ENCODE data around the gene FLII. TPM values are rescaled to one million over a fixed set of nuclear protein-coding genes. Genes with fewer than 3 reads are reported as not detected.

FLII gene
- total and polyA plus RNA-seq, 2 of the 8 experiments (the other 6 are each of a cell fraction or from before 2014, with no cell fraction given), result 300 to 549 TPM

GRCh38 chr17:18234853-18235380 is 23.6 kb downstream of the FLII start (continued):
- TF ChIP-seq, protein P1, sequence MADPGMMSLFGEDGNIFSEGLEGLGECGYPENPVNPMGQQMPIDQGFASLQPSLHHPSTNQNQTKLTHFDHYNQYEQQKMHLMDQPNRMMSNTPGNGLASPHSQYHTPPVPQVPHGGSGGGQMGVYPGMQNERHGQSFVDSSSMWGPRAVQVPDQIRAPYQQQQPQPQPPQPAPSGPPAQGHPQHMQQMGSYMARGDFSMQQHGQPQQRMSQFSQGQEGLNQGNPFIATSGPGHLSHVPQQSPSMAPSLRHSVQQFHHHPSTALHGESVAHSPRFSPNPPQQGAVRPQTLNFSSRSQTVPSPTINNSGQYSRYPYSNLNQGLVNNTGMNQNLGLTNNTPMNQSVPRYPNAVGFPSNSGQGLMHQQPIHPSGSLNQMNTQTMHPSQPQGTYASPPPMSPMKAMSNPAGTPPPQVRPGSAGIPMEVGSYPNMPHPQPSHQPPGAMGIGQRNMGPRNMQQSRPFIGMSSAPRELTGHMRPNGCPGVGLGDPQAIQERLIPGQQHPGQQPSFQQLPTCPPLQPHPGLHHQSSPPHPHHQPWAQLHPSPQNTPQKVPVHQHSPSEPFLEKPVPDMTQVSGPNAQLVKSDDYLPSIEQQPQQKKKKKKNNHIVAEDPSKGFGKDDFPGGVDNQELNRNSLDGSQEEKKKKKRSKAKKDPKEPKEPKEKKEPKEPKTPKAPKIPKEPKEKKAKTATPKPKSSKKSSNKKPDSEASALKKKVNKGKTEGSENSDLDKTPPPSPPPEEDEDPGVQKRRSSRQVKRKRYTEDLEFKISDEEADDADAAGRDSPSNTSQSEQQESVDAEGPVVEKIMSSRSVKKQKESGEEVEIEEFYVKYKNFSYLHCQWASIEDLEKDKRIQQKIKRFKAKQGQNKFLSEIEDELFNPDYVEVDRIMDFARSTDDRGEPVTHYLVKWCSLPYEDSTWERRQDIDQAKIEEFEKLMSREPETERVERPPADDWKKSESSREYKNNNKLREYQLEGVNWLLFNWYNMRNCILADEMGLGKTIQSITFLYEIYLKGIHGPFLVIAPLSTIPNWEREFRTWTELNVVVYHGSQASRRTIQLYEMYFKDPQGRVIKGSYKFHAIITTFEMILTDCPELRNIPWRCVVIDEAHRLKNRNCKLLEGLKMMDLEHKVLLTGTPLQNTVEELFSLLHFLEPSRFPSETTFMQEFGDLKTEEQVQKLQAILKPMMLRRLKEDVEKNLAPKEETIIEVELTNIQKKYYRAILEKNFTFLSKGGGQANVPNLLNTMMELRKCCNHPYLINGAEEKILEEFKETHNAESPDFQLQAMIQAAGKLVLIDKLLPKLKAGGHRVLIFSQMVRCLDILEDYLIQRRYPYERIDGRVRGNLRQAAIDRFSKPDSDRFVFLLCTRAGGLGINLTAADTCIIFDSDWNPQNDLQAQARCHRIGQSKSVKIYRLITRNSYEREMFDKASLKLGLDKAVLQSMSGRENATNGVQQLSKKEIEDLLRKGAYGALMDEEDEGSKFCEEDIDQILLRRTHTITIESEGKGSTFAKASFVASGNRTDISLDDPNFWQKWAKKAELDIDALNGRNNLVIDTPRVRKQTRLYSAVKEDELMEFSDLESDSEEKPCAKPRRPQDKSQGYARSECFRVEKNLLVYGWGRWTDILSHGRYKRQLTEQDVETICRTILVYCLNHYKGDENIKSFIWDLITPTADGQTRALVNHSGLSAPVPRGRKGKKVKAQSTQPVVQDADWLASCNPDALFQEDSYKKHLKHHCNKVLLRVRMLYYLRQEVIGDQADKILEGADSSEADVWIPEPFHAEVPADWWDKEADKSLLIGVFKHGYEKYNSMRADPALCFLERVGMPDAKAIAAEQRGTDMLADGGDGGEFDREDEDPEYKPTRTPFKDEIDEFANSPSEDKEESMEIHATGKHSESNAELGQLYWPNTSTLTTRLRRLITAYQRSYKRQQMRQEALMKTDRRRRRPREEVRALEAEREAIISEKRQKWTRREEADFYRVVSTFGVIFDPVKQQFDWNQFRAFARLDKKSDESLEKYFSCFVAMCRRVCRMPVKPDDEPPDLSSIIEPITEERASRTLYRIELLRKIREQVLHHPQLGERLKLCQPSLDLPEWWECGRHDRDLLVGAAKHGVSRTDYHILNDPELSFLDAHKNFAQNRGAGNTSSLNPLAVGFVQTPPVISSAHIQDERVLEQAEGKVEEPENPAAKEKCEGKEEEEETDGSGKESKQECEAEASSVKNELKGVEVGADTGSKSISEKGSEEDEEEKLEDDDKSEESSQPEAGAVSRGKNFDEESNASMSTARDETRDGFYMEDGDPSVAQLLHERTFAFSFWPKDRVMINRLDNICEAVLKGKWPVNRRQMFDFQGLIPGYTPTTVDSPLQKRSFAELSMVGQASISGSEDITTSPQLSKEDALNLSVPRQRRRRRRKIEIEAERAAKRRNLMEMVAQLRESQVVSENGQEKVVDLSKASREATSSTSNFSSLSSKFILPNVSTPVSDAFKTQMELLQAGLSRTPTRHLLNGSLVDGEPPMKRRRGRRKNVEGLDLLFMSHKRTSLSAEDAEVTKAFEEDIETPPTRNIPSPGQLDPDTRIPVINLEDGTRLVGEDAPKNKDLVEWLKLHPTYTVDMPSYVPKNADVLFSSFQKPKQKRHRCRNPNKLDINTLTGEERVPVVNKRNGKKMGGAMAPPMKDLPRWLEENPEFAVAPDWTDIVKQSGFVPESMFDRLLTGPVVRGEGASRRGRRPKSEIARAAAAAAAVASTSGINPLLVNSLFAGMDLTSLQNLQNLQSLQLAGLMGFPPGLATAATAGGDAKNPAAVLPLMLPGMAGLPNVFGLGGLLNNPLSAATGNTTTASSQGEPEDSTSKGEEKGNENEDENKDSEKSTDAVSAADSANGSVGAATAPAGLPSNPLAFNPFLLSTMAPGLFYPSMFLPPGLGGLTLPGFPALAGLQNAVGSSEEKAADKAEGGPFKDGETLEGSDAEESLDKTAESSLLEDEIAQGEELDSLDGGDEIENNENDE (IDR thresholded peaks at IDR 0.05; ENCODE audit: insufficient replicate concordance, low read length), result no peak
- TF ChIP-seq RBBP5 (IDR thresholded peaks at IDR 0.05; ENCODE audit: borderline replicate concordance, low read depth, low read length) (no peak), RAD21 (IDR thresholded peaks at IDR 0.05 in 1 of 2, conservative IDR thresholded peaks at IDR 0.05 in 1 of 2; ENCODE audit: low read depth in 2 of 2, low read length in 2 of 2) (no peak), SRF (IDR thresholded peaks at IDR 0.05; ENCODE audit: low read depth, low read length) (no peak), CHD1 (IDR thresholded peaks at IDR 0.05; ENCODE audit: low read depth, low read length) (no peak), EZH2 (IDR thresholded peaks at IDR 0.05; ENCODE audit: low read depth, low read length, severe bottlenecking) (no peak), TAF1 (IDR thresholded peaks at IDR 0.05; ENCODE audit: low read depth, low read length) (no peak), RFX5 (IDR thresholded peaks at IDR 0.05; ENCODE audit: borderline replicate concordance, low read depth, low read length) (no peak), E2F6 (IDR thresholded peaks at IDR 0.05) (no peak), POLR2A (IDR thresholded peaks at IDR 0.05; ENCODE audit: control extremely low read depth in 1 of 2, low read depth in 2 of 2, low read length in 2 of 2) (no peak), CBX8 (IDR thresholded peaks at IDR 0.05; ENCODE audit: borderline replicate concordance, low read depth, low read length) (no peak)
